Subcutaneous adipose tissue (tissue), 4 donors: ENCODE results near the gene EIF4B. TPM values are rescaled to one million over a fixed set of nuclear protein-coding genes. Genes with fewer than 3 reads are reported as not detected.

Experiments
- CTCF ChIP-seq: fragments of 450-650 bp; IDR thresholded peaks from one replicate; pipeline ENCODE4 v1.5.1; 2016; ENCODE audit warnings: low read depth, mild to moderate bottlenecking, control low read depth, antibody characterized with exemption, moderate library complexity
- total RNA-seq, 4 donors: library from RNA; depleted of rRNA; stranded (reverse); fragments of >200 nt; gene quantifications; one replicate each; pipeline ENCODE4 v1.1.0, GENCODE V29; 2016

Gene EIF4B
- total RNA-seq, 4 donors from 2014 or later: 471 to 677 (median 528) TPM

GRCh38 chr12:53048780-53049401, 42.6 kb downstream of the EIF4B start:
- TF ChIP-seq CTCF: no peak

GRCh38 chr12:53049571-53050318, 43.5 kb downstream of the EIF4B start, which contains the start of gene TNS2:
TSS of gene TNS2 (plus strand) at chr12:53050065. CDS start at chr12:53050186, 121 bp downstream.
- TF ChIP-seq CTCF: no peak

GRCh38 chr12:53050426-53051057, 44.3 kb downstream of the EIF4B start:
- TF ChIP-seq CTCF: no peak

- no peak for TF ChIP-seq CTCF
Measured at GRCh38 chr12:53051058-53051880, 45.0 kb downstream of the EIF4B start.

- no peak for TF ChIP-seq CTCF
Measured at GRCh38 chr12:53051881-53052412, 45.7 kb downstream of the EIF4B start.

GRCh38 chr12:53052419-53053217, 46.4 kb downstream of the EIF4B start:
- TF ChIP-seq CTCF: no peak
